ENCODE results near the gene PEX11B.
A peak's percentile ranks its signal among the peaks of the same experiment; 100 is the strongest.

GRCh38 chr1:145960468-145961108 lies 42.1 kb upstream of the PEX11B start:
- TF ChIP-seq CTCF (conservative IDR thresholded peaks at IDR 0.05; ENCODE audit: low read depth, low read length) (peak; percentile 35), EZH2 (IDR thresholded peaks at IDR 0.05; ENCODE audit: borderline replicate concordance, low read depth, low read length, poor library complexity, severe bottlenecking) (no peak)
